Fibroblast of mammary gland (primary cell): ENCODE results near the gene CFAP58.

Experiments
- DNase-seq: peaks from one replicate; pipeline ENCODE4 v3.0.0-alpha.2; 2010; ENCODE audit warnings: low read depth
- H3K4me3 ChIP-seq: 2 replicates; pipeline ENCODE4 v1.5.1; 2011; ENCODE audit warnings: low read depth, mild to moderate bottlenecking, low read length, moderate library complexity; ENCODE audit not compliant: control insufficient read depth
- TF ChIP-seq, protein P1 (sequence below): conservative IDR thresholded peaks from 2 replicates; pipeline ENCODE4 v1.5.1; 2011; ENCODE audit warnings: low read depth, low read length, inconsistent platforms; ENCODE audit not compliant: control insufficient read depth, insufficient read depth

CFAP58 gene

DNA sequence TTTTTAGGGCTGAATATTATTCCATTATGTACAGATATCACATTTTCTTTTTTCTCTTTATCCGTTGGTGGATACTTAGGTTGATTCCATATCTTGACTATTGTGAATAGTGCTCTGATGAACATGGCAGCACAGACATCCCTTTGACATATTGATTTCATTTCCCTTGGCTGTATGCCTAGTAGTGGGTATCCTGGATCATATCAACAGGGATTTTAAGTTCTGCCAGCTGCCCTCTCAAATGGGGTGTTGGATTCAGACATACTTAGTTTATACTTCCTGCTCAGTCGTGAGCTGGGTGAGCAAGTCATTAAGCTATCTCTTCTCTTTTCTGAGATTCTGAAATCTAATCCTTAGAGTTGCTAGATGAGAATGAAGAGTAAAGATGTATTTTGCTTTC is 147.8 kb downstream of the CFAP58 start:
- no peak for DNase-seq
- no peak overlapping the region for H3K4me3 ChIP-seq
- TF ChIP-seq, protein P1, sequence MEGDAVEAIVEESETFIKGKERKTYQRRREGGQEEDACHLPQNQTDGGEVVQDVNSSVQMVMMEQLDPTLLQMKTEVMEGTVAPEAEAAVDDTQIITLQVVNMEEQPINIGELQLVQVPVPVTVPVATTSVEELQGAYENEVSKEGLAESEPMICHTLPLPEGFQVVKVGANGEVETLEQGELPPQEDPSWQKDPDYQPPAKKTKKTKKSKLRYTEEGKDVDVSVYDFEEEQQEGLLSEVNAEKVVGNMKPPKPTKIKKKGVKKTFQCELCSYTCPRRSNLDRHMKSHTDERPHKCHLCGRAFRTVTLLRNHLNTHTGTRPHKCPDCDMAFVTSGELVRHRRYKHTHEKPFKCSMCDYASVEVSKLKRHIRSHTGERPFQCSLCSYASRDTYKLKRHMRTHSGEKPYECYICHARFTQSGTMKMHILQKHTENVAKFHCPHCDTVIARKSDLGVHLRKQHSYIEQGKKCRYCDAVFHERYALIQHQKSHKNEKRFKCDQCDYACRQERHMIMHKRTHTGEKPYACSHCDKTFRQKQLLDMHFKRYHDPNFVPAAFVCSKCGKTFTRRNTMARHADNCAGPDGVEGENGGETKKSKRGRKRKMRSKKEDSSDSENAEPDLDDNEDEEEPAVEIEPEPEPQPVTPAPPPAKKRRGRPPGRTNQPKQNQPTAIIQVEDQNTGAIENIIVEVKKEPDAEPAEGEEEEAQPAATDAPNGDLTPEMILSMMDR, result no peak

DNA sequence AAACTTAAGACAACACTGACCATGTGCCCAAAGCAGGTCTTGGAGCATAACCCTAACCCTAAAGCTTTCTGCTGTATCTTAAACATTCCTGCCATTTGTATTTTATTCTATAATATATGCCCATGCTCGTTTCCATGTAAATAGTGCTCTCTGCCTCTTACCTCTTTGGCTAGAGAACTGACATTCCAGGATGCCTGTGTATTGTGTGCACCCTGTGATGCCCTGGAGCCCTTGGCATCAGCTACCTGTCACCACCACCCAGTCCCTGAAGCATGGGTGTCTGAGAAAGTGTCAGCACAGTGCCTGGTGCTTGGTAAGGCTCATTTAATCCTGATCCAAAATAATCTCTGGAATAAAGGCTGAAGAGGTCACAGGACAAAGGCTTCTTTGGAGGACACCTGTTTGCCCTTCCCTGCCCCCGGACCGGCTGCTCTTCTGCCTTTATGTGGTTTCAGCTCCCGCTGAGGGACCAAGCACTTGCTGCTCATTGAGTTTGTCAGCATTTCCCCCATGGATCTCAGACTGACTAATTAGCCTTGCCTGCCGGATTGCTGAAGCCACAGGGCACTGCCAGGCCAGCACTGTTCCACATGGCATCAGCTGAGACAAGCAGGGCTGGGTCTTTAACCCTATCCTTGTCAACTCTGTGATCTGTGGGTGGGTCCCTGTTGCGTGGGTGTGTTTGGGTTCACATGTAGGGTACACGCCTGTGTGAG is 148.4 kb downstream of the CFAP58 start:
- TF ChIP-seq, protein P1, result no peak
- DNase-seq, result no peak
- H3K4me3 ChIP-seq, result no peak overlapping the region

DNA sequence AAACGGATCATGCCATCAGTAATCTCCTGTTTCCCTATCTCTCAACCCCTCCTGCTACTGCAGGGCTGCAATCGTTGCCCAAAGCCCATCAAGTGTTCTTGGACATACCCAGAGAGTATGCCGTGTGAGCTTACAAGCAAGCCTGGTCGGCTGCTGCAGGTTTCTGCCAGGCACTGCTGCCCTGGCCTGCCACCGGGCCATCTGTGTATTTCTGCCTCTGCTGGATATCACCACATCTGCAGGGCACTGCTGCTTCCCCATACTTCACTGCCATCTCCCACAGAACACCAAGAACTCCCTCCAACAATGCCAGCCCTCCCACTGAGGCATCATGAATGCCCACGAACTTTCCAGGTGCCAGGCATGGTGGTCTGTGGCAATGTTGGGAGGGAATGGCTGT is 149.3 kb downstream of the CFAP58 start:
- TF ChIP-seq, protein P1, result no peak
- H3K4me3 ChIP-seq, result no peak overlapping the region
- DNase-seq, result no peak
